Endothelial cell of umbilical vein (primary cell): ENCODE results near the gene NCKAP5. TPM values are rescaled to one million over a fixed set of nuclear protein-coding genes. Genes with fewer than 3 reads are reported as not detected.

ENCODE experiments used
- BruUV-seq: library from RNA; stranded (reverse); fragments of 400-500 nt; replicated peaks from 2 replicates; lab custom pipeline; 2021; lab: Mats Ljungman, UMichigan
- CTCF ChIA-PET: fragments of 300-600, 350-600 bp; sonication (Branson Sonifier 250); formaldehyde crosslinking; loops from one replicate; lab custom pipeline; 2021; ENCODE audit warnings: antibody characterized with exemption, inconsistent platforms; lab: Charles Lee
- POLR2A ChIA-PET: fragments of 300-600, 350-600 bp; sonication (Branson Sonifier 250); formaldehyde crosslinking; loops from one replicate; lab custom pipeline; 2021; ENCODE audit warnings: antibody characterized with exemption, inconsistent platforms; lab: Charles Lee
- DNase-seq: peaks from one replicate; pipeline ENCODE4 v3.0.0-alpha.2; 2011; ENCODE audit warnings: low read depth, low spot score
- FAIRE-seq: peaks from 2 replicates; lab custom pipeline; 2011; peaks lifted over from hg19 to GRCh38; lab: Jason Lieb, UNC
- H2AFZ ChIP-seq: 2 replicates; pipeline ENCODE4 v1.6.0; 2012; ENCODE audit warnings: low read depth, low read length, control low read depth, inconsistent platforms
- H3K27ac ChIP-seq: 2 replicates; pipeline ENCODE4 v1.5.1; 2011; ENCODE audit warnings: low read depth, mild to moderate bottlenecking, control low read depth, low read length, moderate library complexity; ENCODE audit not compliant: insufficient read depth
- H3K27me3 ChIP-seq, 2 experiments: 2 replicates each; pipeline versions ENCODE4 v1.6.0 to v1.6.1; 2011; ENCODE audit warnings: low read length in 2 of 2, mixed read lengths in 1 of 2; ENCODE audit not compliant: control insufficient read depth in 2 of 2, insufficient read depth in 2 of 2
- H3K36me3 ChIP-seq, 2 experiments: 2 replicates in 1 of 2; 3 replicates in 1 of 2; pipeline ENCODE4 v1.5.1; 2011; ENCODE audit warnings: low read length in 2 of 2, mild to moderate bottlenecking in 1 of 2, moderate library complexity in 1 of 2; ENCODE audit not compliant: control insufficient read depth in 2 of 2, insufficient read depth in 2 of 2; ENCODE audit errors: extremely low read depth in 1 of 2
- H3K4me1 ChIP-seq: 3 replicates; pipeline ENCODE4 v1.5.1; 2011; ENCODE audit warnings: mild to moderate bottlenecking, low read length; ENCODE audit not compliant: control insufficient read depth, insufficient read depth; ENCODE audit errors: extremely low read depth
- H3K4me2 ChIP-seq: 2 replicates; pipeline ENCODE4 v1.6.1; 2011; ENCODE audit warnings: low read length, control low read depth, mixed read lengths; ENCODE audit not compliant: insufficient read depth
- H3K4me3 ChIP-seq, 3 experiments: fragments of 200-600 bp in 1 of 3; sonication (generic), shearing (Covaris generic) in 1 of 3; replicated peaks in 1 of 3; 2 replicates each; pipeline ENCODE4 v1.5.1; 2011 to 2016; ENCODE audit warnings: control low read depth in 3 of 3, low read length in 3 of 3, mild to moderate bottlenecking in 2 of 3, inconsistent platforms in 1 of 3, low read depth in 1 of 3, moderate library complexity in 1 of 3; ENCODE audit not compliant: insufficient read depth in 1 of 3
- H3K79me2 ChIP-seq: 2 replicates; pipeline ENCODE4 v1.6.0; 2012; ENCODE audit warnings: low read length, inconsistent platforms; ENCODE audit not compliant: control insufficient read depth, insufficient read depth
- H3K9ac ChIP-seq: replicated peaks from 2 replicates; pipeline ENCODE3; 2011; ENCODE audit warnings: low read length, control low read depth; ENCODE audit not compliant: insufficient read depth; ENCODE audit errors: extremely low read depth
- H3K9me1 ChIP-seq: replicated peaks from 3 replicates; pipeline ENCODE4 v1.6.0; 2011; ENCODE audit warnings: mild to moderate bottlenecking, low read length; ENCODE audit not compliant: control insufficient read depth, insufficient read depth; ENCODE audit errors: extremely low read depth
- H3K9me3 ChIP-seq: replicated peaks from 2 replicates; pipeline ENCODE4 v1.5.1; 2012; ENCODE audit warnings: low read length, inconsistent platforms; ENCODE audit not compliant: control insufficient read depth, insufficient read depth
- H4K20me1 ChIP-seq: replicated peaks from 2 replicates; pipeline ENCODE3; 2011; ENCODE audit warnings: mild to moderate bottlenecking, low read length; ENCODE audit not compliant: control insufficient read depth, insufficient read depth; ENCODE audit errors: extremely low read depth
- EZH2 ChIP-seq: IDR thresholded peaks from 2 replicates; pipeline ENCODE4 v1.6.1; 2012; ENCODE audit warnings: borderline replicate concordance, low read depth, mild to moderate bottlenecking, moderate library complexity, low read length, inconsistent platforms; ENCODE audit not compliant: severe bottlenecking
- FOS ChIP-seq: IDR thresholded peaks from 2 replicates; pipeline ENCODE4 v1.6.1; 2011; ENCODE audit warnings: mild to moderate bottlenecking, low read length, moderate library complexity, borderline replicate concordance; ENCODE audit not compliant: insufficient read depth
- GATA2 ChIP-seq: IDR thresholded peaks from 2 replicates; pipeline ENCODE4 v1.7.0; 2011; ENCODE audit warnings: low read depth, mild to moderate bottlenecking, moderate library complexity, mixed read lengths, low read length; ENCODE audit not compliant: insufficient read length, insufficient read depth
- JUN ChIP-seq: IDR thresholded peaks from 2 replicates; pipeline ENCODE4 v1.6.1; 2011; ENCODE audit warnings: borderline replicate concordance, low read depth; ENCODE audit not compliant: insufficient read length, insufficient read depth
- POLR2A ChIP-seq: IDR thresholded peaks from 2 replicates; pipeline ENCODE4 v1.6.1; 2012; ENCODE audit warnings: low read depth, mild to moderate bottlenecking, control low read depth, low read length
- POLR2AphosphoS5 ChIP-seq: IDR thresholded peaks from 2 replicates; pipeline ENCODE4 v1.6.1; 2012; ENCODE audit warnings: low read depth, mild to moderate bottlenecking, control low read depth, low read length, moderate library complexity; ENCODE audit not compliant: insufficient read depth
- dilution Hi-C: fragments of 300-500 bp; cut with MboI; formaldehyde crosslinking; loops from one replicate; pipeline ENCODE4 v1.15.0; 2019; ENCODE audit warnings: low sequenced_read_pairs; ENCODE audit not compliant: extremely low pct_ligation_motif_present
- intact Hi-C: fragments of 100-400 bp; cut with micrococcal nuclease; formaldehyde crosslinking; loops from one replicate; pipeline ENCODE4 v1.10.0; 2022
- polyA plus RNA-seq, 4 experiments: library from polyadenylated mRNA; depleted of rRNA in 3 of 4; stranded (reverse) in 3 of 4; unstranded in 1 of 4; fragments of >200 nt; gene quantifications; 2 replicates each; pipeline versions ENCODE4 v1.2.1 to v1.2.3, GENCODE V29; 2011 to 2012; ENCODE audit warnings: missing spikeins in 1 of 4
- total RNA-seq: library from RNA; stranded (reverse); gene quantifications from 2 replicates; pipeline ENCODE4 v1.2.3, GENCODE V29; 2021
- TF ChIP-seq, protein P1 (sequence below): IDR thresholded peaks from 2 replicates; pipeline ENCODE4 v1.6.1; 2011; ENCODE audit not compliant: insufficient read depth, insufficient read length
- TF ChIP-seq, protein P2 (sequence below), 2 donors: IDR thresholded peaks; 1 replicate in 1 of 2; 2 replicates in 1 of 2; pipeline ENCODE4 v1.5.1; 2011; ENCODE audit warnings: low read length in 2 of 2, mild to moderate bottlenecking in 2 of 2, moderate library complexity in 2 of 2, control low read depth in 1 of 2, inconsistent platforms in 1 of 2, low read depth in 1 of 2; ENCODE audit not compliant: insufficient read depth in 1 of 2; ENCODE audit errors: extremely low read depth in 1 of 2

NCKAP5 gene
- total and polyA plus RNA-seq, 2 donors (not counting 3 experiments of a cell fraction or from before 2014, with no cell fraction given) = 0.47 to 3.3 TPM

DNA sequence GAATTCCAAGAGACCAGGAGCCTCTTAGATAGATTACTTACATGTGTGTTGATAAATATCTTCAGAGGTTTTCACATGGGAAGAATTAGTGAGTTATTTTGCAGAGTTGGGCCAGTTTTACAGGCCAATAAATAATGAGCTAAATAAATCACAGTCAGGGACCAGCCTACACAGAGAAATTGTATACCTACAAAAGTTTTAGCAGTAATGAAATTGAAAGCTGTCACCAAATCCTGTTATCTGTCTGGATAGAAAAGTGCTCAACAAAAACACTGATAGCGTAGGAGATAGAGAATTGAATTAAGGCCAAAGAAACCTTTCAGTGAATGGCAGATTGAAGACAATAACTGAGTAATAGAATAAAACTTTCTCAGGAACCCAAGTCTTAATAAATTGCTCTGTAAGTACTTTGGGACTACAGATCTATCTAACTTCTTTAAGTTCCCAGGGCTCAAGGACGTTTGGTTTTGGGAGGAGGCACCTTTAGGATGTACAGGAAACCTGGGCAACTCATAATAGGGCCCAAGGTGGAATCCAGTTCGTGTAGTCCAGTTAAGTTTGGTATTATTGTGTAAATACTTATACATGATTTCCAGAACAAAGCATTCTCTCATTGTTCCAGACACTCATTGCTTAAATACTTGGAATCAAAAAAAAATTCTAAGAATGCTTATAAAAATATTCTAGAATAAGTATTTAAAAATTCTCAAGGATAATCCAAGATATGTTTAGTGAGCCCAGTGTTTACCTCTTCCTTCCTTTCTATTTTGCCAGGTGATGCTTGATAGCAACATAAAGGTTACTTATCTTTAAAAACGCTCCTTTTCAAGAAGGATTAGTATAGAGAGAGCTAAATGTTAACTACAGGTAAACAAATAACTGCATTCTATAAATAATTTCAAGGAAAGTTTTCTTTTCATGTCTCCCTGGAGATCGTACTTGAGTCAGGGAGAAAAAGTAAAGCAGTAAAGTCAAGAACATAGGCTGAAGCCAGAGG lies 134.5 kb downstream of the NCKAP5 start:
- no peaks in the 10 kb centered on the region for H3K9me3 ChIP-seq
- no peaks in the 10 kb centered on the region for H3K9me1 ChIP-seq
- no peak overlapping the region for H2AFZ ChIP-seq
- no peak overlapping the region for H3K4me3 ChIP-seq
- intact Hi-C loops = no loop called here
- H3K9ac ChIP-seq = no peak overlapping the region
- no TSS peak for BruUV-seq
- no peak overlapping the region for H3K4me2 ChIP-seq
- H3K27me3 ChIP-seq = no peaks in the 10 kb centered on the region
- H3K79me2 ChIP-seq = no peaks in the 10 kb centered on the region
- DNase-seq = no peak
- H3K36me3 ChIP-seq = no peaks in the 10 kb centered on the region
- no peaks in the 10 kb centered on the region for H3K4me1 ChIP-seq
- no peak for TF ChIP-seq POLR2A
- TF ChIP-seq JUN = no peak
- TF ChIP-seq, protein P1, sequence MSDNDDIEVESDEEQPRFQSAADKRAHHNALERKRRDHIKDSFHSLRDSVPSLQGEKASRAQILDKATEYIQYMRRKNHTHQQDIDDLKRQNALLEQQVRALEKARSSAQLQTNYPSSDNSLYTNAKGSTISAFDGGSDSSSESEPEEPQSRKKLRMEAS = no peak
- TF ChIP-seq EZH2 = no peak
- TF ChIP-seq POLR2AphosphoS5 = no peak
- TF ChIP-seq GATA2 = no peak
- no peak for TF ChIP-seq FOS
- TF ChIP-seq, protein P2, sequence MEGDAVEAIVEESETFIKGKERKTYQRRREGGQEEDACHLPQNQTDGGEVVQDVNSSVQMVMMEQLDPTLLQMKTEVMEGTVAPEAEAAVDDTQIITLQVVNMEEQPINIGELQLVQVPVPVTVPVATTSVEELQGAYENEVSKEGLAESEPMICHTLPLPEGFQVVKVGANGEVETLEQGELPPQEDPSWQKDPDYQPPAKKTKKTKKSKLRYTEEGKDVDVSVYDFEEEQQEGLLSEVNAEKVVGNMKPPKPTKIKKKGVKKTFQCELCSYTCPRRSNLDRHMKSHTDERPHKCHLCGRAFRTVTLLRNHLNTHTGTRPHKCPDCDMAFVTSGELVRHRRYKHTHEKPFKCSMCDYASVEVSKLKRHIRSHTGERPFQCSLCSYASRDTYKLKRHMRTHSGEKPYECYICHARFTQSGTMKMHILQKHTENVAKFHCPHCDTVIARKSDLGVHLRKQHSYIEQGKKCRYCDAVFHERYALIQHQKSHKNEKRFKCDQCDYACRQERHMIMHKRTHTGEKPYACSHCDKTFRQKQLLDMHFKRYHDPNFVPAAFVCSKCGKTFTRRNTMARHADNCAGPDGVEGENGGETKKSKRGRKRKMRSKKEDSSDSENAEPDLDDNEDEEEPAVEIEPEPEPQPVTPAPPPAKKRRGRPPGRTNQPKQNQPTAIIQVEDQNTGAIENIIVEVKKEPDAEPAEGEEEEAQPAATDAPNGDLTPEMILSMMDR (IDR thresholded peaks at IDR 0.05; ENCODE audit: extremely low read depth in 1 of 2, insufficient read depth in 1 of 2, low read depth in 1 of 2, low read length in 2 of 2) = no peak
- H4K20me1 ChIP-seq = no peaks in the 10 kb centered on the region
- no peak for FAIRE-seq
- dilution Hi-C loops = no loop called here
- ChIA-PET CTCF (interaction anchor here (0.7 to 1.4 kb wide), 2 partner anchors 16 to 886 kb away, joined by 3 read pairs; no protein-coding TSS in a partner anchor), POLR2A (no interaction called here)
- no peak overlapping the region for H3K27ac ChIP-seq
